ENCODE data around the gene PTPRH. TPM values are rescaled to one million over a fixed set of nuclear protein-coding genes. Genes with fewer than 3 reads are reported as not detected.

PTPRH gene
- total RNA-seq, 6 experiments from 2014 or later = 4.2 to 25.9 (median 12.9) TPM

GRCh38 chr19:55160128-55160985 is 48.9 kb downstream of the PTPRH start:
- intact Hi-C loops (cut with DNase I) = no loop called here
- peak; percentile 76 to 84 (median 83) for DNase-seq
- peak; percentile 87 to 97 (median 95) for ATAC-seq
- no peak overlapping the region for H3K27ac ChIP-seq
- no peaks in the 10 kb centered on the region for H3K9me3 ChIP-seq
- H3K4me3 ChIP-seq = no peak overlapping the region
- 6% methylated on average over 4 of the region's 33 CpGs for WGBS (ENCODE audit: insufficient coverage, low coverage, low lambda C conversion rate, missing lambda C conversion rate)
- TF ChIP-seq, protein P1, sequence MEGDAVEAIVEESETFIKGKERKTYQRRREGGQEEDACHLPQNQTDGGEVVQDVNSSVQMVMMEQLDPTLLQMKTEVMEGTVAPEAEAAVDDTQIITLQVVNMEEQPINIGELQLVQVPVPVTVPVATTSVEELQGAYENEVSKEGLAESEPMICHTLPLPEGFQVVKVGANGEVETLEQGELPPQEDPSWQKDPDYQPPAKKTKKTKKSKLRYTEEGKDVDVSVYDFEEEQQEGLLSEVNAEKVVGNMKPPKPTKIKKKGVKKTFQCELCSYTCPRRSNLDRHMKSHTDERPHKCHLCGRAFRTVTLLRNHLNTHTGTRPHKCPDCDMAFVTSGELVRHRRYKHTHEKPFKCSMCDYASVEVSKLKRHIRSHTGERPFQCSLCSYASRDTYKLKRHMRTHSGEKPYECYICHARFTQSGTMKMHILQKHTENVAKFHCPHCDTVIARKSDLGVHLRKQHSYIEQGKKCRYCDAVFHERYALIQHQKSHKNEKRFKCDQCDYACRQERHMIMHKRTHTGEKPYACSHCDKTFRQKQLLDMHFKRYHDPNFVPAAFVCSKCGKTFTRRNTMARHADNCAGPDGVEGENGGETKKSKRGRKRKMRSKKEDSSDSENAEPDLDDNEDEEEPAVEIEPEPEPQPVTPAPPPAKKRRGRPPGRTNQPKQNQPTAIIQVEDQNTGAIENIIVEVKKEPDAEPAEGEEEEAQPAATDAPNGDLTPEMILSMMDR (IDR thresholded peaks at IDR 0.05) = peak; percentile 80 to 90 (median 83)
- no peak for TF ChIP-seq POLR2A (IDR thresholded peaks at IDR 0.05)
- H3K36me3 ChIP-seq = no peaks in the 10 kb centered on the region
- H3K27me3 ChIP-seq = peaks cover 0 to 26% of the 10 kb centered on the region in 2 donors
- H3K4me1 ChIP-seq = no peaks in the 10 kb centered on the region

DNA sequence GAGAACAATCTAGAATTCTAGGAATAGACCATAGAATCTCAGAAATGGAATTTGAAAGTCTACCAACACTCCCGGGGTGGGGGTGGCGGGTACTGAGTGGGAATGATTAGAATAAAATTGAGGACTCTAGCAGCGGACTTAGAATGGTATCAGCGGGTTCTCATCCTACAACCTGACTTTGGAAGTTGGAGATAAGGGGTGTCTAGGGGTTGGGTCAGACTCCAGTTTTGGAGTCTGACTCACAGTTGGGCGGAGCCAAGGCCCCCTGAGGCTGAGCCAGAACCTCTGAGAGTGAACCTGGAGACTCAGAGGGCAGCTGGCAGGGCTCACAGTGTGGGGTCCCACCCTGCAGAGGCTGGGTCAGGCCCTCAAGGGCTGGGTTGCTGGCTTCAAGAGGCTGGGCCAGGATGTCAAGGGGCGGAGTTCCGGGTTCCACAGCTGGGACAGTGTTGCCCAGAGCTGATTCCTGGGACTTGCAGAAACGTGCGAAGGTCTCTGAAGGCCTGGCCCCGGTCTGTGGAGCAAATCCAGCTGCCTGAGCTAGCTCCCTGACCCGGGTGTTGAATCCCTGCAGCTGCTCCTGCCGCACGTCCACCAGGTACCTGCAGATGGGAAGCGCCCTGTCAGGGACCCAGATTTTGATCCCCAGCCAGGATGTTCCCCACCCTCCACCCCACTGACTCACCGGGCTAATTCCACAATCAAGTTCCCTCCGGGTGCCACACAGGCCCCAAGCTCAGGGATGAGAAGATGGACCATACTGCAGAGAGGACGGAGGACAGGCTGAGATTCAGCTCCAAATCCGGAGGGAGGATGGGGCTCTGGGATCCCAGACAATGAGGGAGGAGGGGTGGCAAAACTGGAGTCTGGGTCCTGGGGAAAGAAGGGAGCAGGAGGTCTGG is 50.2 kb downstream of the PTPRH start:
- H3K4me3 ChIP-seq = no peak overlapping the region
- TF ChIP-seq POLR2A (IDR thresholded peaks at IDR 0.05) = no peak
- TF ChIP-seq, protein P1 (IDR thresholded peaks at IDR 0.05) = no peak
- intact Hi-C loops (cut with DNase I) = no loop called here
- WGBS (ENCODE audit: insufficient coverage, low coverage, low lambda C conversion rate, missing lambda C conversion rate) = 73% methylated on average over 5 of the region's 18 CpGs
- no peaks in the 10 kb centered on the region for H3K36me3 ChIP-seq
- H3K4me1 ChIP-seq = no peaks in the 10 kb centered on the region
- no peak overlapping the region for H3K27ac ChIP-seq
- H3K9me3 ChIP-seq = no peaks in the 10 kb centered on the region
- ATAC-seq (no peak), DNase-seq (no peak)
- peaks cover 0 to 26% of the 10 kb centered on the region in 2 donors for H3K27me3 ChIP-seq

GRCh38 chr19:55158423-55158822 is 50.9 kb downstream of the PTPRH start:
- peaks cover 0 to 26% of the 10 kb centered on the region in 2 donors for H3K27me3 ChIP-seq
- 49% methylated on average over 3 of the region's 4 CpGs for WGBS (ENCODE audit: insufficient coverage, low coverage, low lambda C conversion rate, missing lambda C conversion rate)
- intact Hi-C loops (cut with DNase I) = no loop called here
- ATAC-seq (no peak), DNase-seq (no peak)
- no peak overlapping the region for H3K27ac ChIP-seq
- no peak overlapping the region for H3K4me3 ChIP-seq
- no peaks in the 10 kb centered on the region for H3K9me3 ChIP-seq
- H3K4me1 ChIP-seq = no peaks in the 10 kb centered on the region
- H3K36me3 ChIP-seq = no peaks in the 10 kb centered on the region
- TF ChIP-seq, protein P1 (IDR thresholded peaks at IDR 0.05) = no peak
- no peak for TF ChIP-seq POLR2A (IDR thresholded peaks at IDR 0.05)

- ATAC-seq (no peak), DNase-seq (no peak)
- TF ChIP-seq, protein P1 (IDR thresholded peaks at IDR 0.05) = no peak
- no peak for TF ChIP-seq POLR2A (IDR thresholded peaks at IDR 0.05)
- WGBS (ENCODE audit: insufficient coverage, low coverage, low lambda C conversion rate, missing lambda C conversion rate) = 30% methylated on average over 2 of the region's 39 CpGs
- H3K27ac ChIP-seq = no peak within 1 kb of the TSS
- H3K36me3 ChIP-seq = no peaks in the 10 kb centered on the region
- intact Hi-C loops (cut with DNase I) = no loop called here
- no peaks in the 10 kb centered on the region for H3K9me3 ChIP-seq
- H3K4me1 ChIP-seq = no peaks in the 10 kb centered on the region
- peaks cover 0 to 22% of the 10 kb centered on the region in 2 donors for H3K27me3 ChIP-seq
- no peak within 1 kb of the TSS for H3K4me3 ChIP-seq
These were observed 52.0 kb downstream of the PTPRH start, which contains the start of gene TNNI3 for GRCh38 chr19:55157064-55157908. Gene TNNI3 (minus strand): TSS chr19:55157732. CDS start chr19:55157589, 143 bp downstream.

Data from right lobe of liver (tissue), 6 donors.